GM18867 (cell line): Measurements from ENCODE around the gene SACM1L.
"Not testable (repeated sequence)": the region's sequence is repeated elsewhere in the genome, so short reads cannot be mapped to it uniquely, and the experiment has no call there.

ENCODE experiments used
- ATAC-seq: cut with Tn5 transposase; IDR thresholded peaks from one replicate; pipeline ENCODE4 v1.9.1; 2021; ENCODE audit warnings: mild to moderate bottlenecking, moderate library complexity; ENCODE audit not compliant: unreplicated experiment

Gene SACM1L

GRCh38 chr3:45666757-45667431 is 22.3 kb upstream of the SACM1L start:
- ATAC-seq, result no peak

GRCh38 chr3:45667569-45667934 is 21.6 kb upstream of the SACM1L start:
- ATAC-seq, result no peak

DNA sequence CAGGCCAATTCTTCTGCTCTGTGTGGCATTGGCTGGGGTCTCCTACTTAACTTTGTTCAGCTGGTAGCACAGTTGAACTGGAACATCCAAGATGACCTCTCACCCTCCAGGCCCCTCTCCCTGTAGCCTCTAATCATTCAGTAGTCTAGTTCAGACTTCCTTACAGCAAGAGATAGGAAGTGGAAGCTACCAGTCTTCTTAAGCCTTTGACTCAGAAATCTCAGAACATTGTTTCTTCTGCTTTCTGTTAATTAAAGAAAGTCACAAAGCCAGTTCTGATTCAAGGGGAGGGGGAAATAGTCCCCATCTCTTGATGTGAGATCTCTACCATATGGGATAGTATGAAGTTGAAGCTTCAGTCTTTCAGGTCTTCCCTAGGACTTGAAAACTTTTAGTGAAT is 18.8 kb upstream of the SACM1L start:
- ATAC-seq, result no peak

DNA sequence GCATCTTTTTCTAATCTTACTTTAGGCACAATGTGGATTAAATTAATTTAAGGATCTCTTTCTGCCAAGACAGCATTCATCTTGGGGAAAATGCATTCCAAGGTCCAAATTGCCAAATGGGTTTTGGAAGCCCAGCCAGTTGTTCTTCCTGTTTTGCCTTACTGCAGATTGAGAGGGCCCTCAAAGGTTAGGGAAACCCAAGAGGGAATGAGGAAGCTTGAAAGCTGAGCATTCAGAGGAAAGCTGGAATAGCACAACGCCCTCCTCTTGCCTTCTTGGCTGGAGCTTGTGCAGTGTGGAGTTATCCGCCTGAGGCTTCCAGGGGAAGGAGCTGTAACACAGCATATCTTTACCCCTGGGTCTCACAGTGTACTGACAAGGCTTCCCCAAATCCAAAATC is 18.2 kb upstream of the SACM1L start:
- ATAC-seq, result no peak

DNA sequence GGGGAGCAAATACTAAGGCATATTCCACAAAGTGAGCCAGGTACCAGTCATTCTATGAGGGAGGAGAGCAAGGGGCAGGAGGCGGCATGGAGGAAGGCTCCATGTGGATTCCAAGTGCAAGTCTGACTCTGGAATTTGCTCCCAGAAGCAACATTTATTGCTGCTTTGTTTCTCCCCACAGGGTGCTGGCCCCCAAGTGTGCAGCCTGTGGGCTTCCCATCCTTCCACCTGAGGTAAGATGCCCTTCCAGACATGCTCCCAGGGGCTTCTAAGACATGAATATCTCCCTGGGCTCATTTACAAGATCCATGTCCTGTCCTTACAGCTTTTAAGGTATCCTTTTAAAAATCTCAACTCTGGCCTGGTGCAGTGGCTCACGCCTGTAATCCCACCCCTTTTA is 15.9 kb upstream of the SACM1L start:
- ATAC-seq, result no peak

- no peak for ATAC-seq
These were observed 12.7 kb upstream of the SACM1L start for GRCh38 chr3:45676325-45677032.

- no peak for ATAC-seq
These were observed 12.2 kb upstream of the SACM1L start for GRCh38 chr3:45677033-45677446.

GRCh38 chr3:45677841-45678240 is 11.4 kb upstream of the SACM1L start:
- no peak for ATAC-seq

DNA sequence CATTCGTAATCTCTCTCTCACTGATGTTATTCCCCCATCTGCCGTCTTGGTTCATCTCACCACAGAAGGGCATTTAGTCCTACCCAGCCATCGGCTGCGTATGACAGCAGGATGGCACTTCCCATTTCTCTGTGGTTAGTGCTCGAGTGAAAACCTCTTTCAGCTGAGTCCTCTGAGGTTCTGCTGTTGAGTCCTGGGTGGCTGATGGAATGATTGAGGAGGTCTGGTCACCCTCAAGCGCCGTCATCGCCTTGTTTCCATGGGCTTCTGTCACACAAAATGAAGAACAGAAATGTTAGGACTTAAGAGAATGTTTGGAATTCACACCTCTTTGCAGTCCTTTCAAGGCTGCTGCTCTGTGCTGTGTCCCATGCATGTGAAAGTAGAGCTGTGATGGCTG is 9.4 kb upstream of the SACM1L start:
- ATAC-seq, result no peak

DNA sequence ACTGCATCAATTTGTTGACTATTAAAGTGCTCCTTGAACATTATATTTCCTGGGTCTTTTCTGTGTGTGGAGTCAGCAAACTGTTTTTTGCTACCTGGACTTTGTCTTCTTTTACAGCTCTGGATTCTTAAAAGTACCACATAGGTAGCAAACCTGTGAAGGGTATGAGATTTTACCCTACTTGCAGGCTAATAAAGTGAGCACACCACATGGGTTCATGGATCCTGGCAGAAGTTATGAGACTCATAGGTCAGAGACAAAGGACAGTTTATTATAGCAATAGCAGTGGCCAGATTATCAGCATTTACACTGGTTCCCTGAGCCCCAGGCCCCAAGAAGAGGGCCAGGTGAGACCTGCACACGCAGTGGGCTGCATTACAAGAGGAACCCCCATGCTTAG is 8.0 kb upstream of the SACM1L start:
- no peak for ATAC-seq

DNA sequence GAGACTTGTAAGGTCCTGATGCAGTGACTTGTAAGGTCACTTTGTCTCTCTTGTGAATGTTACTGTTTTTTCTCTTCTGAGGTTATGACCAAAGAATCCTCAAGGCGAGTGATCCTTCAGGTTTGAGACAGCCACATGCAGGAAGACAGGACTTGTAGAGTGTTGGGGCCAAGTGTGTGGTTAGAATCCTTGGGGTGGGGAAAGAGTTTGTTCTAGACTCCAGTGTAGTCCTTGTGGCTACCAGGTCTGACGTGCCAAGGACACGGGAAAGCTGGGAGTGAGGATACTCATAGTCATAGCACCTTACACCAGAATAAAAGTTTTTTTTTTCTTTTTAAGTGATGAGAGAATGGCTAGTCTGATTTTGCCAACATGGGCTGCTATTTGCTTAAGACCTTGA is 7.3 kb upstream of the SACM1L start:
- ATAC-seq, result no peak

GRCh38 chr3:45682311-45682710 is 6.9 kb upstream of the SACM1L start:
- no peak for ATAC-seq

- ATAC-seq, result no peak
These were observed 6.4 kb upstream of the SACM1L start for GRCh38 chr3:45682786-45683185.

GRCh38 chr3:45683417-45684326 is 5.5 kb upstream of the SACM1L start:
- ATAC-seq, result no peak

- no peak for ATAC-seq
These were observed 4.8 kb upstream of the SACM1L start for GRCh38 chr3:45684327-45684892.

DNA sequence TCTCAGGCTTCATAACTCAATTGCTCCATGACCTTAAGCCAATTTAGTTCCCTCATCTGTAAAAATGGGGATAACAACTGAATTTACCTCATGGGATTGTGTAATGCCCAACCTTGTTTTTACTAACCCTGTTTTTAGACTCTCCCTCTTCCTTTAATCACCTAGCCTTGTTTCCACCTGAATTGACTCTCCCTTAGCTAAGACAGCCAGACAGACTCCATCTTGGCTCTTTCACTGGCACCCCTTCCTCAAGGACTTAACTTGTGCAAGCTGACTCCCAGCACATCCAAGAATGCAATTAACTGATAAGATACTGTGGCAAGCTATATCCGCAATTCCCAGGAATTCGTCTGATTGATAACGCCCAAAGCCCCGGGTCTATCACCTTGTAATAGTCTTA is 3.5 kb upstream of the SACM1L start:
- ATAC-seq, result not testable (repeated sequence)

- ATAC-seq, result no peak
These were observed 2.3 kb upstream of the SACM1L start for GRCh38 chr3:45686850-45687249.

GRCh38 chr3:45687828-45688193 is 1.4 kb upstream of the SACM1L start:
- ATAC-seq, result no peak

GRCh38 chr3:45688194-45688881 is 858 bp upstream of the SACM1L start:
- ATAC-seq, result no peak

DNA sequence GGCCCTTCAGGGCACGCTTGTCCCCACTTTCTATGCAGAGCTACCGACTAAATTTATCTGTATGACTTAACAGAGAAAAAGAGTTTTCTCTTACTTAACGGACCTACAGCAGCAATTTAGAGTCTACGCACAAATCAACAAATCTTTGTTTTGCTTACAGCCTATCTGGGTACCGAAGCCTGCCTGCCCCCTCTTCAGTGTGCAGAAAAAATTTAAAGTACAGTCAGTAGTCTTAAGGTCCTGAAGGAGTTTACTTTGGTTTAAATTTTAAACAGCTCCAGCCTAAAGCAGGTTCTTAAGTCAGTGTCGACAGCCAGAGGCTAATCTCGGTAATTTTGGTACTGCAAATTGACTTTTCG is 570 bp downstream of the SACM1L start:
- ATAC-seq, result no peak
